ENCODE results near the gene TTF1.

DNA sequence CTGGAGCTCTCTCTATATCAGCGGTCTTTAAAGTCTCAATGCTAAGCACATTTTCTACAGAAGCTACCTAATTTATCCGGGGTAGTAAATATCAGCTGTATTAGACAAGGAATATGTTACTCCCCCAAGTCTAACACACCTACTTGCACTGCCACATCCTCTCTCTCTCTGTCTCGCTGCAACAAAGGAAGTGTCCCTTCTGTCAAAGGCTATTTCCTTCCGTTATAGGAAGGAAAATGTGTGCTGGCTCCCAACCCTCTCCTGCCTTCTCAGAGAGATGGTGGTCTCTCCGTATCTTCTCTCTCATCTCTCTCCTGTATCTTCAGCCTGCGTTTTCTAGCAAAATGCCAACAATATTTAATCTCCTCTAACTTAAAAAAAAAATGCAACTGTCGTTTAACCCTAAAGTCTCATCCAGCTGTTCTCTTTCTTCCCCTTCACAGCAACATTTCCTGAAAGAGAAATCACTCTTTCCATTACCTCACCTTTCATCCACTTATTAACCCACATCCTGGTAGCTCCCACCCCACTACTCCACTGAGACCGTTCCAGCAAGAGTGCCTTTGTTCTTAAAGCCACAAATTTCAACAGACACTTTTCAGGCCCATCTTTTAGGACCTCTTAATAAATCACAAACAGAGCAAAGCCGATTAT, 2.3 kb downstream of the TTF1 start:
- TF ChIP-seq, protein P1, sequence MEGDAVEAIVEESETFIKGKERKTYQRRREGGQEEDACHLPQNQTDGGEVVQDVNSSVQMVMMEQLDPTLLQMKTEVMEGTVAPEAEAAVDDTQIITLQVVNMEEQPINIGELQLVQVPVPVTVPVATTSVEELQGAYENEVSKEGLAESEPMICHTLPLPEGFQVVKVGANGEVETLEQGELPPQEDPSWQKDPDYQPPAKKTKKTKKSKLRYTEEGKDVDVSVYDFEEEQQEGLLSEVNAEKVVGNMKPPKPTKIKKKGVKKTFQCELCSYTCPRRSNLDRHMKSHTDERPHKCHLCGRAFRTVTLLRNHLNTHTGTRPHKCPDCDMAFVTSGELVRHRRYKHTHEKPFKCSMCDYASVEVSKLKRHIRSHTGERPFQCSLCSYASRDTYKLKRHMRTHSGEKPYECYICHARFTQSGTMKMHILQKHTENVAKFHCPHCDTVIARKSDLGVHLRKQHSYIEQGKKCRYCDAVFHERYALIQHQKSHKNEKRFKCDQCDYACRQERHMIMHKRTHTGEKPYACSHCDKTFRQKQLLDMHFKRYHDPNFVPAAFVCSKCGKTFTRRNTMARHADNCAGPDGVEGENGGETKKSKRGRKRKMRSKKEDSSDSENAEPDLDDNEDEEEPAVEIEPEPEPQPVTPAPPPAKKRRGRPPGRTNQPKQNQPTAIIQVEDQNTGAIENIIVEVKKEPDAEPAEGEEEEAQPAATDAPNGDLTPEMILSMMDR (IDR thresholded peaks at IDR 0.05): no peak
- no peak for TF ChIP-seq POLR2A (IDR thresholded peaks at IDR 0.05)

All from uterus (tissue), 2 donors.